Upper lobe of left lung (tissue), 4 donors: ENCODE measurements around the gene REC114.

Source experiments
- CTCF ChIP-seq, 6 experiments: fragments of 450-650 bp in 4 of 6; fragments of 200-600 bp in 2 of 6; sonication (generic) in 2 of 6; IDR thresholded peaks; one replicate each; pipeline ENCODE4 v1.5.1; 2016 to 2019; ENCODE audit warnings: antibody characterized with exemption in 6 of 6
- EP300 ChIP-seq, 4 donors: sonication (generic); formaldehyde crosslinking; IDR thresholded peaks; one replicate each; pipeline ENCODE4 v1.5.1; 2017; ENCODE audit warnings: antibody characterized with exemption in 4 of 4, control low read depth in 2 of 4
- POLR2A ChIP-seq, 4 donors: fragments of 450-650 bp; IDR thresholded peaks; one replicate each; pipeline ENCODE4 v1.5.1; 2016 to 2017; ENCODE audit warnings: antibody characterized with exemption in 4 of 4, mild to moderate bottlenecking in 2 of 4

- no peak for TF ChIP-seq EP300 (IDR thresholded peaks at IDR 0.05)
- no peak for TF ChIP-seq CTCF (IDR thresholded peaks at IDR 0.05)
- no peak for TF ChIP-seq POLR2A (IDR thresholded peaks at IDR 0.05)
Measured at GRCh38 chr15:73593304-73594074, 150.5 kb downstream of the REC114 start.
